Stimulated activated memory B cell treated with anti-CD40 and anti-IgM and Interleukin-4, amounts not matched to agents 10 μg/mL and 1 μg/mL and 100 μg/mL, for 72 hours (primary cell): ENCODE measurements around the gene TBC1D14.
"Not testable (repeated sequence)": the region's sequence is repeated elsewhere in the genome, so short reads cannot be mapped to it uniquely, and the experiment has no call there.

Experiments used
- ATAC-seq: fragments of 150-1000 bp; cut with Tn5 transposase; 2 replicates; pipeline ENCODE4 v1.10.0; 2021
- H3K27ac Mint-ChIP-seq: one replicate; pipeline ENCODE4 v1.8.0; 2022; ENCODE audit warnings: mild to moderate bottlenecking, mixed read lengths
- H3K27me3 Mint-ChIP-seq: one replicate; pipeline ENCODE4 v1.8.0; 2022; ENCODE audit warnings: mixed read lengths
- H3K36me3 Mint-ChIP-seq: one replicate; pipeline ENCODE4 v1.8.0; 2022; ENCODE audit warnings: mixed read lengths
- H3K4me1 Mint-ChIP-seq: one replicate; pipeline ENCODE4 v1.8.0; 2022; ENCODE audit warnings: mixed read lengths
- H3K4me3 Mint-ChIP-seq: one replicate; pipeline ENCODE4 v1.8.0; 2022; ENCODE audit warnings: mild to moderate bottlenecking, moderate library complexity, mixed read lengths
- H3K9me3 Mint-ChIP-seq: one replicate; pipeline ENCODE4 v1.8.0; 2022; ENCODE audit warnings: mixed read lengths

TBC1D14 gene

GRCh38 chr4:6887591-6888371, 21.8 kb upstream of the TBC1D14 start:
- H3K9me3 Mint-ChIP-seq: peaks cover 3% of the 10 kb centered on the region
- H3K27me3 Mint-ChIP-seq: no peaks in the 10 kb centered on the region
- peaks cover 2% of the 10 kb centered on the region for H3K36me3 Mint-ChIP-seq
- H3K4me1 Mint-ChIP-seq: peaks cover 4% of the 10 kb centered on the region
- no peak overlapping the region for H3K4me3 Mint-ChIP-seq
- ATAC-seq: no peak
- H3K27ac Mint-ChIP-seq: no peak overlapping the region

- no peak overlapping the region for H3K27ac Mint-ChIP-seq
- ATAC-seq: no peak
- no peak overlapping the region for H3K4me3 Mint-ChIP-seq
- no peaks in the 10 kb centered on the region for H3K27me3 Mint-ChIP-seq
- H3K4me1 Mint-ChIP-seq: peaks cover 4% of the 10 kb centered on the region
- peaks cover 3% of the 10 kb centered on the region for H3K9me3 Mint-ChIP-seq
- no peaks in the 10 kb centered on the region for H3K36me3 Mint-ChIP-seq
Measured at GRCh38 chr4:6888506-6889071, 21.0 kb upstream of the TBC1D14 start.

- Mint-ChIP-seq H3K9me3 (peaks cover 3% of the 10 kb centered on the region), H3K36me3 (no peaks in the 10 kb centered on the region), H3K4me3 (no peak overlapping the region), H3K4me1 (peaks cover 4% of the 10 kb centered on the region), H3K27ac (no peak overlapping the region), H3K27me3 (no peaks in the 10 kb centered on the region)
- no peak for ATAC-seq
Measured at GRCh38 chr4:6889101-6889735, 20.4 kb upstream of the TBC1D14 start.

GRCh38 chr4:6889736-6890324, 19.8 kb upstream of the TBC1D14 start:
- Mint-ChIP-seq H3K27ac (no peak overlapping the region), H3K4me1 (peaks cover 4% of the 10 kb centered on the region)
- ATAC-seq: no peak

GRCh38 chr4:6890358-6890757, 19.3 kb upstream of the TBC1D14 start:
- H3K4me1 Mint-ChIP-seq: peaks cover 4% of the 10 kb centered on the region
- no peak for ATAC-seq
- no peaks in the 10 kb centered on the region for H3K27me3 Mint-ChIP-seq
- no peaks in the 10 kb centered on the region for H3K36me3 Mint-ChIP-seq
- H3K27ac Mint-ChIP-seq: no peak overlapping the region
- H3K4me3 Mint-ChIP-seq: no peak overlapping the region
- H3K9me3 Mint-ChIP-seq: peaks cover 3% of the 10 kb centered on the region

More at GRCh38 chr4:6889736-6890324, 19.8 kb upstream of the TBC1D14 start:
- Mint-ChIP-seq H3K9me3 (peaks cover 3% of the 10 kb centered on the region), H3K36me3 (no peaks in the 10 kb centered on the region), H3K27me3 (no peaks in the 10 kb centered on the region), H3K4me3 (no peak overlapping the region)

GRCh38 chr4:6890971-6891370, 18.7 kb upstream of the TBC1D14 start:
- not testable (repeated sequence) for H3K27ac Mint-ChIP-seq, H3K4me3 Mint-ChIP-seq

GRCh38 chr4:6891436-6892170, 18.0 kb upstream of the TBC1D14 start:
- no peak overlapping the region for H3K4me3 Mint-ChIP-seq
- no peak overlapping the region for H3K27ac Mint-ChIP-seq
- no peaks in the 10 kb centered on the region for H3K36me3 Mint-ChIP-seq
- peaks cover 3% of the 10 kb centered on the region for H3K9me3 Mint-ChIP-seq
- ATAC-seq: no peak
- peaks cover 4% of the 10 kb centered on the region for H3K4me1 Mint-ChIP-seq
- no peaks in the 10 kb centered on the region for H3K27me3 Mint-ChIP-seq

More at GRCh38 chr4:6890971-6891370, 18.7 kb upstream of the TBC1D14 start:
- not testable (repeated sequence) for H3K27me3 Mint-ChIP-seq, H3K9me3 Mint-ChIP-seq, H3K36me3 Mint-ChIP-seq, H3K4me1 Mint-ChIP-seq, ATAC-seq

- Mint-ChIP-seq H3K27ac (no peak overlapping the region), H3K4me1 (peaks cover 4% of the 10 kb centered on the region), H3K9me3 (peaks cover 3% of the 10 kb centered on the region), H3K27me3 (no peaks in the 10 kb centered on the region), H3K36me3 (no peaks in the 10 kb centered on the region), H3K4me3 (no peak overlapping the region)
- ATAC-seq: no peak
Measured at GRCh38 chr4:6892190-6892908, 17.3 kb upstream of the TBC1D14 start.

GRCh38 chr4:6892909-6893202, 16.8 kb upstream of the TBC1D14 start:
- ATAC-seq: no peak
- Mint-ChIP-seq H3K4me1 (peaks cover 4% of the 10 kb centered on the region), H3K36me3 (no peaks in the 10 kb centered on the region), H3K4me3 (no peak overlapping the region), H3K27me3 (no peaks in the 10 kb centered on the region), H3K27ac (no peak overlapping the region), H3K9me3 (peaks cover 3% of the 10 kb centered on the region)

- peaks cover 3% of the 10 kb centered on the region for H3K9me3 Mint-ChIP-seq
- no peak for ATAC-seq
Measured at GRCh38 chr4:6893449-6894085, 16.1 kb upstream of the TBC1D14 start.

GRCh38 chr4:6894086-6894478, 15.5 kb upstream of the TBC1D14 start:
- Mint-ChIP-seq H3K4me3 (no peak overlapping the region), H3K4me1 (peaks cover 9% of the 10 kb centered on the region), H3K36me3 (no peaks in the 10 kb centered on the region), H3K9me3 (peaks cover 3% of the 10 kb centered on the region), H3K27me3 (no peaks in the 10 kb centered on the region), H3K27ac (no peak overlapping the region)
- ATAC-seq: no peak

More at GRCh38 chr4:6893449-6894085, 16.1 kb upstream of the TBC1D14 start:
- Mint-ChIP-seq H3K36me3 (no peaks in the 10 kb centered on the region), H3K4me3 (no peak overlapping the region), H3K27me3 (no peaks in the 10 kb centered on the region), H3K4me1 (peaks cover 4% of the 10 kb centered on the region), H3K27ac (no peak overlapping the region)

GRCh38 chr4:6894528-6895498, 14.8 kb upstream of the TBC1D14 start:
- no peak for ATAC-seq
- H3K4me3 Mint-ChIP-seq: no peak overlapping the region

GRCh38 chr4:6896035-6896434, 13.6 kb upstream of the TBC1D14 start:
- no peaks in the 10 kb centered on the region for H3K36me3 Mint-ChIP-seq
- H3K4me3 Mint-ChIP-seq: no peak overlapping the region
- ATAC-seq: no peak
- H3K27me3 Mint-ChIP-seq: peaks cover 11% of the 10 kb centered on the region
- H3K9me3 Mint-ChIP-seq: no peaks in the 10 kb centered on the region
- no peak overlapping the region for H3K27ac Mint-ChIP-seq
- peaks cover 11% of the 10 kb centered on the region for H3K4me1 Mint-ChIP-seq

More at GRCh38 chr4:6894528-6895498, 14.8 kb upstream of the TBC1D14 start:
- Mint-ChIP-seq H3K36me3 (no peaks in the 10 kb centered on the region), H3K4me1 (peaks cover 11% of the 10 kb centered on the region), H3K27me3 (peaks cover 1% of the 10 kb centered on the region), H3K9me3 (peaks cover 3% of the 10 kb centered on the region), H3K27ac (no peak overlapping the region)
